Kidney epithelial cell (primary cell): Measurements from ENCODE around the gene CAMTA1. TPM values are rescaled to one million over a fixed set of nuclear protein-coding genes. Genes with fewer than 3 reads are reported as not detected.

ENCODE experiments used
- DNase-seq: peaks from one replicate; pipeline ENCODE4 v3.0.0-alpha.2; 2010; ENCODE audit warnings: low read depth
- H3K27me3 ChIP-seq: 2 replicates; pipeline ENCODE4 v1.6.0; 2011; ENCODE audit warnings: low read length; ENCODE audit not compliant: control insufficient read depth, insufficient read depth
- H3K36me3 ChIP-seq: 2 replicates; pipeline ENCODE4 v1.5.1; 2011; ENCODE audit warnings: low read length; ENCODE audit not compliant: control insufficient read depth, insufficient read depth
- H3K4me3 ChIP-seq: 2 replicates; pipeline ENCODE4 v1.5.1; 2011; ENCODE audit warnings: low read depth, mild to moderate bottlenecking, control low read depth, low read length
- total RNA-seq: library from RNA; depleted of rRNA; stranded (reverse); fragments of >200 nt; gene quantifications from 2 replicates; pipeline ENCODE4 v1.2.3, GENCODE V29; 2015
- TF ChIP-seq, protein P1 (sequence below): IDR thresholded peaks from 2 replicates; pipeline ENCODE4 v1.5.1; 2011; ENCODE audit warnings: mild to moderate bottlenecking, moderate library complexity, low read length, control low read depth, inconsistent platforms; ENCODE audit not compliant: insufficient read depth, poor library complexity, severe bottlenecking

CAMTA1 gene
- total RNA-seq, 1 donor from 2014 or later = 76.5 TPM

DNA sequence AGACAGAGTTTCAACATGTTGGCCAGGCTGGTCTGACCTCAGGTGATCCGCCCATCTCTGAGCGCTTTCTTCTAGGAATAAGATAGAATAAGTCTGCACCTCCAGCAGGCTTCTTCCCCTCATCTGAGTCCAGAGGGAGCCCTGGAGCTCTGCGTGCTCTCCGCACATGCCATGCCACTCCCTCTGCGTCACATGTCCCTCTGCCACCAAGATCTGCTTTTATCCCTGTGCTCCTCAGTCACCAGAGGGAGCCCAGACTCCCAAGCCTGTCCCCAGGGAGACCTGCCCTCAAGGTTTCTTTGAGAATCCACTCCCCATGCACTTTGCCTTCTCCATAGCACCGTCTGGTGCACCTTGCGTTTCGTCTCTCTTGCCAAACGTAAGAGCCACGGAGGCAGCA is 213.0 kb downstream of the CAMTA1 start:
- no peaks in the 10 kb centered on the region for H3K36me3 ChIP-seq
- TF ChIP-seq, protein P1, sequence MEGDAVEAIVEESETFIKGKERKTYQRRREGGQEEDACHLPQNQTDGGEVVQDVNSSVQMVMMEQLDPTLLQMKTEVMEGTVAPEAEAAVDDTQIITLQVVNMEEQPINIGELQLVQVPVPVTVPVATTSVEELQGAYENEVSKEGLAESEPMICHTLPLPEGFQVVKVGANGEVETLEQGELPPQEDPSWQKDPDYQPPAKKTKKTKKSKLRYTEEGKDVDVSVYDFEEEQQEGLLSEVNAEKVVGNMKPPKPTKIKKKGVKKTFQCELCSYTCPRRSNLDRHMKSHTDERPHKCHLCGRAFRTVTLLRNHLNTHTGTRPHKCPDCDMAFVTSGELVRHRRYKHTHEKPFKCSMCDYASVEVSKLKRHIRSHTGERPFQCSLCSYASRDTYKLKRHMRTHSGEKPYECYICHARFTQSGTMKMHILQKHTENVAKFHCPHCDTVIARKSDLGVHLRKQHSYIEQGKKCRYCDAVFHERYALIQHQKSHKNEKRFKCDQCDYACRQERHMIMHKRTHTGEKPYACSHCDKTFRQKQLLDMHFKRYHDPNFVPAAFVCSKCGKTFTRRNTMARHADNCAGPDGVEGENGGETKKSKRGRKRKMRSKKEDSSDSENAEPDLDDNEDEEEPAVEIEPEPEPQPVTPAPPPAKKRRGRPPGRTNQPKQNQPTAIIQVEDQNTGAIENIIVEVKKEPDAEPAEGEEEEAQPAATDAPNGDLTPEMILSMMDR = no peak
- no peak overlapping the region for H3K4me3 ChIP-seq
- no peaks in the 10 kb centered on the region for H3K27me3 ChIP-seq
- no peak for DNase-seq

DNA sequence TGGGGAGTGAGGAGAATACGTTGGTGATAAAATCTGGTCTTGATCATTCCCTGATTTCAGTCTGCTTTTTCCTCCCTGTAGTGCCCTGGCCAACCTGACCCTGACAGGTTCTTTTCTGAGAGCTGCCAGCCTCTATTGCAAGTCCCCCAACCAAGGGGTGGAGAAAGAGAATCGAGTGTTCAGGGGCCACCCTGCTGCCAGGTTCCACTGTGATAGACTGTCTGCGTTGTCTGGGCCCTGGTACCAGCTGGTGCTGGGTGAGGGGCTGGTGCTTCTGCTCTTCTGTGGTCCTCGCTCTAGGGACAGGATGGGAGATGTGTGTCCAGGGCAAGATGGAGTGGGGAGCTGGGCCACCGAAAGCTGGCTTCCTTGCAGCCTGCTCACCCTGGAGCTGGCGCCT is 214.6 kb downstream of the CAMTA1 start:
- TF ChIP-seq, protein P1 = no peak
- H3K4me3 ChIP-seq = no peak overlapping the region
- DNase-seq = no peak
- H3K27me3 ChIP-seq = no peaks in the 10 kb centered on the region
- H3K36me3 ChIP-seq = no peaks in the 10 kb centered on the region

DNA sequence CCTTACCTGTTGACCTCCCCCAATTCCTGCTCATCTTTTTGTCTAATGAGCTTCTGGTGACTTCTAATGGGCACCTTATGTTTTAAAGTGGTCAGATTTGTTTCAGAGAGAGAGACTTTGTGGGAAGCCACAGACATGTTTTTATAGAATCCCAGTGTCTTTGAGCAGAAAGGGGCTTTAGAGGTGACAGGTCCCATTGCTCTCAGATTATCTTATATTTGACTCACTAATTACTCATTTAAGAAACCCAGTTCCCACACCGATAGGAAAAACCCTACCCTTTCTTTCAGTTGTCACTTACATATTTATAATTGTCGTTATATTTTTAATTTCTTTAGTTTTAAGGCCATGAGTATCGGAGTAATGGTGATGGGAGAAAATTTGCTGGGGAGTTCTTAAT is 215.5 kb downstream of the CAMTA1 start:
- TF ChIP-seq, protein P1 = no peak
- Histone ChIP-seq H3K36me3 (no peaks in the 10 kb centered on the region), H3K27me3 (no peaks in the 10 kb centered on the region), H3K4me3 (no peak overlapping the region)
- no peak for DNase-seq

DNA sequence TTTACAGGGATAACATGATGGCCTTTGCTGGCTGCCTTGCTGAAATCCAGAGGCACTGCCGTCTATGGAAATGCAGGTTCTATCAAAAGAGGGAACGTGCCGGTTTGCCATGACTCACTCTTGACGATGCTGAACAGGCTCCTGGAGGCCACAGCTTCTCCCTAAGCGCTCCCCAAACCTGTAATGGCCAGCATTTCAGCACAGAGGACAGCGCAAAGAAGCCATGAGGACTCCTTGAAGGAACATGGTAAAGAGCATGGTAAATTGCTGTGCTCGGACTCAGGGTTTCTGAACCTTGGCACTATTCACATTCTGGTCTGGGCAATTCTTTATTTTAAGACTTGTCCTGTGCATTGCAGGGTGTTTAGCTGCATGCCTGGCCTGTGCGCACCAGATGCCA is 217.5 kb downstream of the CAMTA1 start:
- Histone ChIP-seq H3K36me3 (no peaks in the 10 kb centered on the region), H3K4me3 (no peak overlapping the region), H3K27me3 (no peaks in the 10 kb centered on the region)
- no peak for DNase-seq
- TF ChIP-seq, protein P1 = no peak

DNA sequence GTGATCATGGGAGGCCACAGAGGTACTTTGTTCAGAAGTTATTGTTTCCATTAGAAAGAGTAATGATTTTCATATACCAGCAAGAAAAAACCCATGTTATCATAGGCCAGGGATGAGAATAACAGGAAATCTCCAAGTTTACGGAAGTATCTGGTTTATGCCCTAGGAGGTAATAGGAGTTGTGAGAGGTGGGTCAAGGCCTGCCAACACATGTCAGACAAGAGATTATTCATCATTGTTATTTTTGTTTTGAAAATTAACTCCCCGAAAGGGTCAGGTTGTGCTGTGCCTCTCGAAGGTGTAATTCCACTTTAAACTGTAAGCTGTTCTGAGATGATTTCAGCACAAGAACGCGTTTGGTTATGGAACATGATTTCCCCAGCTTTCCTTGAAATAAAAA is 218.4 kb downstream of the CAMTA1 start:
- H3K27me3 ChIP-seq = peaks cover 2% of the 10 kb centered on the region
- no peaks in the 10 kb centered on the region for H3K36me3 ChIP-seq
- H3K4me3 ChIP-seq = no peak overlapping the region
- DNase-seq = no peak
- TF ChIP-seq, protein P1 = no peak

DNA sequence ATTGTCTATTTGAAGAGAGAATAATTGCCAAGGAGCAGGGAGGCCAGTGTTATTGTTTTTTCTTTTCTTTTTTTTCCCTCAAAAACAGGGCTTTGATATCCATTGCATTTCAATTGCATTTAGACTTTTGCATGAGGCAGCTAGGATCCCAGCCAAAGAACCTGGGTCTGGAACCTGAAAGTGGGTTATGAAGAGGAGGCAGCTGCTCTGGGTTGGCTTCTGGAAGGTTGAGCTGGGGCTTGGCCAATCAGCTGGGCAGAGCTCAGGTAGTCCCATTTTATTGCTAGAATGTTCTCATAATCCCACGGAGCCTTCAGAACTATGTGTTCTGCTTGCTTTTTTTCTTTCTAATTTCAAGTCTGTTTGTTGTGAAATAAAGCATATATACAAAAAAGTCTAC is 218.9 kb downstream of the CAMTA1 start:
- TF ChIP-seq, protein P1 = no peak
- H3K4me3 ChIP-seq = no peak overlapping the region
- H3K27me3 ChIP-seq = peaks cover 2% of the 10 kb centered on the region
- H3K36me3 ChIP-seq = no peaks in the 10 kb centered on the region
- no peak for DNase-seq
